Ishikawa (cell line): ENCODE measurements around the gene MAPK8IP2.

Experiments
- CEBPB ChIP-seq: IDR thresholded peaks from 2 replicates; pipeline ENCODE4 v1.6.1; 2012
- CREB1 ChIP-seq: IDR thresholded peaks from 2 replicates; pipeline ENCODE4 v1.6.1; 2012; ENCODE audit warnings: low read depth
- EGR1 ChIP-seq: IDR thresholded peaks from 2 replicates; pipeline ENCODE4 v1.6.1; 2012
- EP300 ChIP-seq: IDR thresholded peaks from 2 replicates; pipeline ENCODE4 v1.6.1; 2012; ENCODE audit warnings: borderline replicate concordance
- FOXM1 ChIP-seq: IDR thresholded peaks from 2 replicates; pipeline ENCODE4 v1.6.1; 2012; ENCODE audit warnings: low read depth, borderline replicate concordance
- NFIC ChIP-seq: IDR thresholded peaks from 2 replicates; pipeline ENCODE4 v1.6.1; 2012
- RAD21 ChIP-seq: IDR thresholded peaks from 2 replicates; pipeline ENCODE4 v1.6.1; 2012; ENCODE audit warnings: low read depth
- TCF12 ChIP-seq: IDR thresholded peaks from 2 replicates; pipeline ENCODE4 v1.6.1; 2012; ENCODE audit warnings: low read depth
- TEAD4 ChIP-seq: IDR thresholded peaks from 2 replicates; pipeline ENCODE4 v1.6.1; 2012
- YY1 ChIP-seq: IDR thresholded peaks from 2 replicates; pipeline ENCODE4 v1.6.1; 2012; ENCODE audit warnings: low read depth
- ZBTB7A ChIP-seq: IDR thresholded peaks from 2 replicates; pipeline ENCODE4 v1.6.1; 2012; ENCODE audit warnings: low read depth
- TF ChIP-seq, protein P1 (sequence below): IDR thresholded peaks from 2 replicates; pipeline ENCODE4 v1.6.1; 2012
- TF ChIP-seq, protein P2 (sequence below): IDR thresholded peaks from 2 replicates; pipeline ENCODE4 v1.6.1; 2012
- TF ChIP-seq, protein P3 (sequence below): IDR thresholded peaks from 2 replicates; pipeline ENCODE4 v1.6.1; 2012; ENCODE audit warnings: low read depth, mild to moderate bottlenecking

The MAPK8IP2 gene

DNA sequence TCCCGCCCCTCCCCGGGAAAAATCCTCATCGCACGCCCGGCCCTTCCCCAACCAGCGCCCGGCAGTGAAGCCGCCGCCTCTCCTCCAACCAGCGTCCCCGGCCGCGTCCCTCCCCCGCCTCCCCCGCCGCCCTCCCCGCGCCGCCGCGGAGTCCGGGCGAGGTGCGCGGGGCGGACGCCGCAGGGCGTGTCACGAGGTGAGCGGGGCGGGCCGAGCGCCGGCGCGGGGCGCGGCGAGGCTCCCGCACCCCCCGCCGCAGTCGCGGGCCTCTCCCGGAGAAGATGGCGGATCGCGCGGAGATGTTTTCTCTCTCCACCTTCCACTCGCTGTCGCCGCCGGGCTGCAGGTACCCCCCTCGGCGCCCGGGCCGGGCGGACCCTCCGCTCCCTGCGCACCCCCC lies at the start of gene MAPK8IP2:
TSS of gene MAPK8IP2 (plus strand) at position 256 of the 400 bp plus-strand sequence. CDS start at position 282, 26 bp downstream.
- TF ChIP-seq, protein P1, sequence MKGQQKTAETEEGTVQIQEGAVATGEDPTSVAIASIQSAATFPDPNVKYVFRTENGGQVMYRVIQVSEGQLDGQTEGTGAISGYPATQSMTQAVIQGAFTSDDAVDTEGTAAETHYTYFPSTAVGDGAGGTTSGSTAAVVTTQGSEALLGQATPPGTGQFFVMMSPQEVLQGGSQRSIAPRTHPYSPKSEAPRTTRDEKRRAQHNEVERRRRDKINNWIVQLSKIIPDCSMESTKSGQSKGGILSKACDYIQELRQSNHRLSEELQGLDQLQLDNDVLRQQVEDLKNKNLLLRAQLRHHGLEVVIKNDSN, result 0 out of 2 replicates have a peak, but pooled peaks have one; percentile 18
- TF ChIP-seq, protein P2, sequence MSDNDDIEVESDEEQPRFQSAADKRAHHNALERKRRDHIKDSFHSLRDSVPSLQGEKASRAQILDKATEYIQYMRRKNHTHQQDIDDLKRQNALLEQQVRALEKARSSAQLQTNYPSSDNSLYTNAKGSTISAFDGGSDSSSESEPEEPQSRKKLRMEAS, result no peak
- no peak for TF ChIP-seq FOXM1
- TF ChIP-seq RAD21, result no peak
- TF ChIP-seq EP300, result no peak
- no peak for TF ChIP-seq NFIC
- TF ChIP-seq YY1, result 0 out of 2 replicates have a peak, but pooled peaks have one; percentile 33
- no peak; the same call in 1 of the 2 replicates for TF ChIP-seq ZBTB7A

DNA sequence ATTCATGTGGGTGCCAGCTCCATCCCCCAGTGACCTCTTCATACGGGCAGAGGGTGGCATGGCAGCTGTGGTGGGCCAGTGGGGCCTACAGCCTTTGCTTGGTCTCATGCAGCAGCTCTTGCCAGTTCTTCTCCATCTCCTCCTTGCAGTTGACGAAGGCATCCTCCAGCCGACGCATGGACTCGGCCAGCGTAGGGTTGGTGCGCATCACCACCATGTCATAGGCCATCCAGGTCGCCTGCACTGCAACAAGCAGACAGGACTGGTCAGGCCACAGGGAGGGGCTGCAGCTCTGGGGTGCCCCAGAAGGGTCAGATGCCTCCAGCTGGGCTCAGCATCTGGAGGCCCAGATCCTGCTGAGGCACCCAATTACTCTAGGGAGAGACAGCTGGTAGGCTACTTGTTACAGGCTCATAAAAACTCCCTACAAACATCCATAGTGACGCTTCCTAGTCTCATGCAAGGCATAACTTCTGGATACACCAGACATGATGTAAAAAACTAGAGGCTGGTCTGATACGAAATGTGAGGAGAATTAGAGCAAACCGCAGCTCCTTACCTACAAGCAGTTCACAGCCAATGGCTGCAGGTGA lies 49.3 kb upstream of the MAPK8IP2 start:
- TF ChIP-seq, protein P3, sequence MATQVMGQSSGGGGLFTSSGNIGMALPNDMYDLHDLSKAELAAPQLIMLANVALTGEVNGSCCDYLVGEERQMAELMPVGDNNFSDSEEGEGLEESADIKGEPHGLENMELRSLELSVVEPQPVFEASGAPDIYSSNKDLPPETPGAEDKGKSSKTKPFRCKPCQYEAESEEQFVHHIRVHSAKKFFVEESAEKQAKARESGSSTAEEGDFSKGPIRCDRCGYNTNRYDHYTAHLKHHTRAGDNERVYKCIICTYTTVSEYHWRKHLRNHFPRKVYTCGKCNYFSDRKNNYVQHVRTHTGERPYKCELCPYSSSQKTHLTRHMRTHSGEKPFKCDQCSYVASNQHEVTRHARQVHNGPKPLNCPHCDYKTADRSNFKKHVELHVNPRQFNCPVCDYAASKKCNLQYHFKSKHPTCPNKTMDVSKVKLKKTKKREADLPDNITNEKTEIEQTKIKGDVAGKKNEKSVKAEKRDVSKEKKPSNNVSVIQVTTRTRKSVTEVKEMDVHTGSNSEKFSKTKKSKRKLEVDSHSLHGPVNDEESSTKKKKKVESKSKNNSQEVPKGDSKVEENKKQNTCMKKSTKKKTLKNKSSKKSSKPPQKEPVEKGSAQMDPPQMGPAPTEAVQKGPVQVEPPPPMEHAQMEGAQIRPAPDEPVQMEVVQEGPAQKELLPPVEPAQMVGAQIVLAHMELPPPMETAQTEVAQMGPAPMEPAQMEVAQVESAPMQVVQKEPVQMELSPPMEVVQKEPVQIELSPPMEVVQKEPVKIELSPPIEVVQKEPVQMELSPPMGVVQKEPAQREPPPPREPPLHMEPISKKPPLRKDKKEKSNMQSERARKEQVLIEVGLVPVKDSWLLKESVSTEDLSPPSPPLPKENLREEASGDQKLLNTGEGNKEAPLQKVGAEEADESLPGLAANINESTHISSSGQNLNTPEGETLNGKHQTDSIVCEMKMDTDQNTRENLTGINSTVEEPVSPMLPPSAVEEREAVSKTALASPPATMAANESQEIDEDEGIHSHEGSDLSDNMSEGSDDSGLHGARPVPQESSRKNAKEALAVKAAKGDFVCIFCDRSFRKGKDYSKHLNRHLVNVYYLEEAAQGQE, result no peak
- no peak for TF ChIP-seq CREB1
- no peak for TF ChIP-seq FOXM1
- TF ChIP-seq NFIC, result no peak
- no peak for TF ChIP-seq RAD21
- no peak for TF ChIP-seq EGR1
- TF ChIP-seq, protein P1, result no peak
- TF ChIP-seq TCF12, result no peak

DNA sequence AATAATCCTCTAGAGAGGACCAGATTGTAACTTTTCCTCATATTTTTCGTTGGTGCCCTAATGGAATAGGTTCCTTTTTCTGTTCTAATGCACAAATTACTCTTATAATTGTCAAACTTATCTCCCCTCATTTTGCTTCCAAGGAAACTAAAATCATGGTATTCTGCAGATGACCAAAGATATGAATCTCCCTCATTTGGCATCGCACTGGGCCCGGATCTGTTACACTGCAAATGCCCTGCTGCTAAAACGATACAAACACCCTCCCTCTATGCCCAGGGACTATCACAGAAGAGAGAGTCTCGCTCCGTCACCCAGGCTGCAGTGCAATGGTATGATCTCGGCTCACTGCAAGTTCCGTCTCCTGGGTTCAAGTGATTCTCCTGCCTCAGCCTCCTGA lies 47.3 kb upstream of the MAPK8IP2 start:
- TF ChIP-seq YY1, result no peak
- TF ChIP-seq, protein P1, result no peak

DNA sequence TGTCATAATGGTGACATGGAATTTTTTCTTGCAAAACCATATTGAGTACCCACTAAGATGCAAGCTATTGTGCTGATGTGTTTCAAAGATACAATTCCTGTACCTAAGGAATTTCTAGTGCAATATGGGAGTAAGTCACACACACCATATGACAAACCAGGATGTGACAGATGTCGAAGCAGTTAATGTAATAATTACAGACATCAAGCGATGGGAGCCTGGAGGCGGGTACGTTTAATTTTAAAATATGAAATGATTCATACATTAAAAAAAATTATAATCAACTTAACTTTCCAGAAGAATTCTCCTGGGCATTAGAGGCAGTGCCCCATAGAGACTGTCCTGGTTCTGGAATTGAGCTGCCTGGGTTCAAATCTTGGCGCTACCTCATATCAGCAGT lies 43.9 kb upstream of the MAPK8IP2 start:
- TF ChIP-seq CEBPB, result no peak
- TF ChIP-seq FOXM1, result no peak
- TF ChIP-seq TCF12, result no peak

DNA sequence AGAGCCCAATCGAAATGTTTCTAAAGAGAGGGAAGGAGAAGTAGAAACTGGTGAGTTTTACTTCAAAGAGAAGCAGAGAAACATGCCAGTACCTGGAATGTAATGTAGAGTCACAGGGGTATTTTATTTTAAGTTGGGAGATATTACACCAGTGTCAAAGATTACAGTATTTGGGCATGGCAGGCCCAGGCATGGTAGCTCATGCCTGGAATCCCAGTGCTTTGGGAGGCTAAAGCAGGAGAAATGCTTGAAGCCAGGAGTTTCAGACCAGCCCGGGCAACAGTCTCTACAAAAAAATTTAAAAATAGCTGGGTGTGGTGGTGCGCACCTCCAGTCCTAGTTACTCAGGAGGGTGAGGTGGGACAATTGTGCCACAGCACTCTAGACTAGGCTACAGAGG lies 40.6 kb upstream of the MAPK8IP2 start:
- TF ChIP-seq TEAD4 (no peak), TCF12 (no peak), CEBPB (no peak), EP300 (no peak), EGR1 (no peak)
- TF ChIP-seq, protein P3, result no peak

DNA sequence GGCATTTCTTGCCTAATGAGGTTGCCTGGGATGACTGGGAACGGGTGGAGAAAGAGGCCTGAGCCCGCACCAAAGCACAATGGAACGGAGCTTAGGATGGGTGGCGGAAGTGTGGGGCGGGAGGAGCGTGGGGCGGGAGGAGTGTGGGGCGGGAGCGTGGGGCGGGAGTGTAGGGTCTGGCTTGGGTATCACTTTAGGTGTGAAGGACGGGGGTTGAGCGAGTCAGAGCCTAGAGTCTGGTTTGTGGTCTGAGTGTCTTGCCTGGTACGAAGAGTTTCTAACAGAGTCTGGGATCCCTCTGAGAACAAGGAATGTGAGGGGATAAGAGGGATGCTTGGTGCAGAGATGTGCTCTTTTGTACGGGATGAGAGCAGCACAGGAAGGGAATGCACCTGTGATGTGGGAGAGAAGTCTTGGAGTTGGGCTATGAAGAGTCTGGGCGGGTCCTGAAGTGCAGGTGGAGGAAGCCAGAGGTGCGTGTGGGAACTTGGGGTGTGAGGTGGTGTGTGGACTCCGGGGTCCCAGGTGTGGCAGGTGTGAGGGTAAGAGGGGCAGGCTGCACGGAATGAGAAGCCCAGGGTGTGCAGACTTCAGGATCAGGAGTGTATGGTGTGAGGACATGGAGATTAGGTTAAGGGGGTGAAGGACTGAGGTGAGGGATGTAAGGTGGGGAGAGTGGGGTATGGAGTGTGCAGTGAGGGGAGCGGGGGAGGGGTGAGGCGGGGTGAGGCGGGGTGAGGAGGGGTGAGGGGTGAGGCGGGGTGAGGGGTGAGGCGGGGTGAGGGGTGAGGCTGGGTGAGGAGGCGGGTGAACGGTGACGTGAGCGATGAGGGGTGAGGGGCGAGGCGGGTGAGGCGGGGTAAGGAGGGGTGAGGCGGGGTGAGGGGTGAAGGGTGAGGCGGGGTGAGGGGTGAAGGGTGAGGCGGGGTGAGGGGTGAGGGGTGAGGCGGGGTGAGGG lies 38.9 kb upstream of the MAPK8IP2 start:
- TF ChIP-seq EGR1, result no peak
- TF ChIP-seq RAD21, result no peak
- TF ChIP-seq, protein P2, result no peak
- TF ChIP-seq, protein P3, result no peak
